Cardiac muscle cell (in vitro differentiated cells and primary cell): ENCODE data around the gene UBR7. TPM values are rescaled to one million over a fixed set of nuclear protein-coding genes. Genes with fewer than 3 reads are reported as not detected.

Experiments
- DNase-seq, 2 donors: peaks; one replicate each; pipeline versions ENCODE4 v3.0.0 to v3.0.0-alpha.2; 2010 to 2017; ENCODE audit warnings: low read depth in 1 of 2, low spot score in 1 of 2
- H3K27ac ChIP-seq: fragments of 200-600 bp; sonication (generic); 2 replicates; pipeline ENCODE4 v1.5.1; 2016
- H3K27me3 ChIP-seq: fragments of 200-600 bp; sonication (generic); 2 replicates; pipeline ENCODE4 v1.6.0; 2016; ENCODE audit warnings: control low read depth
- H3K36me3 ChIP-seq: fragments of 200-600 bp; sonication (generic); 2 replicates; pipeline ENCODE4 v1.5.1; 2016; ENCODE audit warnings: control low read depth
- H3K4me1 ChIP-seq: fragments of 200-600 bp; sonication (generic); 2 replicates; pipeline ENCODE4 v1.8.1; 2017; ENCODE audit warnings: low read depth, mild to moderate bottlenecking, mixed run types
- H3K4me3 ChIP-seq: fragments of 200-600 bp; sonication (generic); 2 replicates; pipeline ENCODE4 v1.5.1; 2016; ENCODE audit warnings: mild to moderate bottlenecking
- H3K9me3 ChIP-seq: fragments of 200-600 bp; sonication (generic); 2 replicates; pipeline ENCODE4 v1.5.1; 2017; ENCODE audit warnings: low read depth, mild to moderate bottlenecking, control low read depth
- polyA plus RNA-seq: library from polyadenylated mRNA; unstranded; fragments of >200 nt; fragmentation: Nextera tagmentation; extraction: Ambion mirVana; gene quantifications from 2 replicates; pipeline ENCODE4 v1.2.1, GENCODE V29; 2016
- total RNA-seq: library from RNA; depleted of rRNA; stranded (reverse); fragments of >200 nt; gene quantifications from 2 replicates; pipeline ENCODE4 v1.2.3, GENCODE V29; 2016
- TF ChIP-seq, protein P1 (sequence below): IDR thresholded peaks from 2 replicates; pipeline ENCODE4 v1.5.1; 2012; ENCODE audit warnings: low read depth, mild to moderate bottlenecking, low read length

The UBR7 gene
- total and polyA plus RNA-seq, 2 experiments from 2014 or later, result 24.6 to 29.1 TPM

DNA sequence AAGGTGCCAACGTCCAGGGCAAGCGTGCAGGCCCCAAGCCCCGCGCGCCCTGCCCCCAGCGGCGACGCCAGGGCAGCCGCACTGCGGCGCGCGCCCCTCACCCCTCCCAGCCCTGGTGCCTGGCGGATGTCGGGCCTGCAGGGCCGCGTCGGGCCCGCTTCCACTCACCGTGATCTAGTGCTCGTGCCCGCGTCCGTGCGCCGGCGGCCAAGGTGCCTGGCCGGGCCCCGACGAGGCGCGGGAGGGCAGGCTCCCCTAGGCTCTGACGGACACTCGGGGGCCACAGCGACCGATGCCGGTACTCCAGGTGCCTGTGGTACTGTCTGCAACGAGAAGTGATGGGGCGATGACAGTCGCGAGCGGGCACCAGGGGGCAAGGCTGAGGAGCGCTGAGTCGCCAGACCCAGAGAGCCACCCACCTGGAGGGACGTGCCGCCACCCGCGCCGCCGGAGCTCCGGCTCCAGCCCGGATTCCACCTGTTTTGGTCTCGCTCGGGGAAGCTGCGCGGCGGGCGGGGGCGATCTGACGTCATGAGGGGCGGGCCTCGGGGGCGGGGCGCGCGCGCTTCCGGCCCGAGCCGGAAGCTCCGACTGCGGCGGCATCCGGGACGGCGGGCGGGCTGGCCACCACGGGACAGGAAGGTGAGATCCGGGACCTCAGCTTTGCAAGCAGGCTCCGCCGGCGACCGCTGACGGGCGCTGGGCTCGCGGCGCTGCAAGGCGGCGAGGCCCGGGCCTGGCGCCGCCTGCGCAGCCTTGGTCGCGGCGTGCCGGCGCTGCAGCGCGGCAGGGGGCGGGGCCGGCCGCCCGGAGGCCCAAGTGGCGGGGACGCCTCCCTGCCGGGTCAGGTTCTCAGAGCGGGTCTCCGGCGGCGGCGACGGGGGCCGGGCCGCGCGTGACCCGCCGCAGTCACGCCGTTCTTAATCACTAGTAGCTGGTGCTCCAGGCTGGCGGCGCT is 22.4 kb upstream of the UBR7 start, which contains the start of the genes LYSET and MOAP1:
LYSET (plus strand) TSS at position 927 of the 958 bp plus-strand sequence. CDS start 89 bp downstream, outside the sequence.
MOAP1 (minus strand) TSS at position 507 of the 958 bp plus-strand sequence. CDS start 655 bp downstream, outside the sequence.
- TF ChIP-seq, protein P1, sequence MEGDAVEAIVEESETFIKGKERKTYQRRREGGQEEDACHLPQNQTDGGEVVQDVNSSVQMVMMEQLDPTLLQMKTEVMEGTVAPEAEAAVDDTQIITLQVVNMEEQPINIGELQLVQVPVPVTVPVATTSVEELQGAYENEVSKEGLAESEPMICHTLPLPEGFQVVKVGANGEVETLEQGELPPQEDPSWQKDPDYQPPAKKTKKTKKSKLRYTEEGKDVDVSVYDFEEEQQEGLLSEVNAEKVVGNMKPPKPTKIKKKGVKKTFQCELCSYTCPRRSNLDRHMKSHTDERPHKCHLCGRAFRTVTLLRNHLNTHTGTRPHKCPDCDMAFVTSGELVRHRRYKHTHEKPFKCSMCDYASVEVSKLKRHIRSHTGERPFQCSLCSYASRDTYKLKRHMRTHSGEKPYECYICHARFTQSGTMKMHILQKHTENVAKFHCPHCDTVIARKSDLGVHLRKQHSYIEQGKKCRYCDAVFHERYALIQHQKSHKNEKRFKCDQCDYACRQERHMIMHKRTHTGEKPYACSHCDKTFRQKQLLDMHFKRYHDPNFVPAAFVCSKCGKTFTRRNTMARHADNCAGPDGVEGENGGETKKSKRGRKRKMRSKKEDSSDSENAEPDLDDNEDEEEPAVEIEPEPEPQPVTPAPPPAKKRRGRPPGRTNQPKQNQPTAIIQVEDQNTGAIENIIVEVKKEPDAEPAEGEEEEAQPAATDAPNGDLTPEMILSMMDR, result peak; percentile 9
- Histone ChIP-seq H3K4me3 (peak within 1 kb of the TSS; percentile 51), H3K27me3 (no peaks in the 10 kb centered on the region), H3K36me3 (peaks cover 3% of the 10 kb centered on the region), H3K9me3 (no peaks in the 10 kb centered on the region), H3K27ac (peak within 1 kb of the TSS; percentile 94), H3K4me1 (peaks cover 10% of the 10 kb centered on the region)
- peak; percentile 88 to 92 for DNase-seq

DNA sequence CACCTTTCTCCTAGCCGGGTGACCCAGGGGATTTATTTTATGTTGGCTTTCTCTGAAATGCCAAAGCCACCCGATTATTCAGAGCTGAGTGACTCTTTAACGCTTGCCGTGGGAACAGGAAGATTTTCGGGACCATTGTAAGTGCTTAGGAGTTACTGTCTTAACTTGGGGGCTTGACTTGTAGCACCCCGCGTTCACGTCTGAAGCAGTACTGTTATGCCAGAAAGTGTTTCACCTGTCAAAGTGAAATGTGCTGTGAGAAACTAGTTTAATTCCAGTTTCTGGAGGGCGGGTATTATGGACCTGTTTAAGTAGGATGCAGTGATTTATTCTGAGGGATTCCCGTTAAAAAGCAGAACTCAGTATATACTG is 21.7 kb upstream of the UBR7 start:
- H3K27ac ChIP-seq, result peak overlapping the region; percentile 94
- peak overlapping the region; percentile 51 for H3K4me3 ChIP-seq
- DNase-seq, result no peak
- peaks cover 3% of the 10 kb centered on the region for H3K36me3 ChIP-seq
- peaks cover 10% of the 10 kb centered on the region for H3K4me1 ChIP-seq
- H3K9me3 ChIP-seq, result no peaks in the 10 kb centered on the region
- H3K27me3 ChIP-seq, result no peaks in the 10 kb centered on the region
- TF ChIP-seq, protein P1, result no peak

DNA sequence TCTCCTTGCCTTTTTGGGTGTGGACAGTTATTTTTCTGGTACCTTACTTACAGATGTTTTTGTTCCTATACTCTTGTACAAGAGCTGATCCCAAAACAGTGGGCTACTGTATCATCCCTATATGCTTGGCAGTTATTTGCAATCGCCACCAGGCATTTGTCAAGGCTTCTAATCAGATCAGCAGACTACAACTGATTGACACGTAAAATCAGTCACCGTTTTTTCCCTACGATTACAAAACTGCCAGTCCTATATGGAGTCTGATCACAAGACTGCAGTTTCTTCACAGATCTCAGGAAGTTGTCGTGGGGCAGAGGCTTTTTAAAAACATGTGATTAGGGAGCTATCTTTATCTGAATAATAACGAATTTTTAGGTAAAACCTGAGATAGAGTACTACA is 20.6 kb upstream of the UBR7 start:
- Histone ChIP-seq H3K36me3 (peaks cover 3% of the 10 kb centered on the region), H3K4me1 (peaks cover 10% of the 10 kb centered on the region), H3K27me3 (no peaks in the 10 kb centered on the region), H3K4me3 (no peak overlapping the region), H3K9me3 (no peaks in the 10 kb centered on the region), H3K27ac (peak overlapping the region; percentile 94)
- no peak for DNase-seq
- TF ChIP-seq, protein P1, result no peak

DNA sequence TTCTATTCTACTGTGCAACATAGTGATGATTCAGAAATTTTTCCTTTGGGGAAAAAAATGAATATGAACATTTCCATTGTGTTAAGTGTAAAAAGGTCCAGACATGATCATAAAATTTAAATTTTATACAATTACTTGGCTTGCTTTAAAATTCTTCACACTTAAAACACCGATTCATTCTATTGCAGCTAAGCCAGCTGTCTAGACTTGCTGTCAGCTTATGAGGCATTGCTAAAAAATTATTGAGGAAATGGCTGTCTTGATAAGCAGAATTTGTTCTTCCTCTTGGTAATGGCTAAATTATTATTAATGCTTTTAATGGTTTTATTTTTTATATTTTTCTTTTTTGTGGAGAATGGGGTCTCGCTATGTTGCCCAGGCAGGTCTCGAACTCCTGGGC is 20.1 kb upstream of the UBR7 start:
- TF ChIP-seq, protein P1, result no peak
- Histone ChIP-seq H3K4me1 (peaks cover 10% of the 10 kb centered on the region), H3K36me3 (peaks cover 3% of the 10 kb centered on the region), H3K27me3 (no peaks in the 10 kb centered on the region), H3K27ac (no peak overlapping the region), H3K9me3 (no peaks in the 10 kb centered on the region), H3K4me3 (no peak overlapping the region)
- DNase-seq, result no peak

DNA sequence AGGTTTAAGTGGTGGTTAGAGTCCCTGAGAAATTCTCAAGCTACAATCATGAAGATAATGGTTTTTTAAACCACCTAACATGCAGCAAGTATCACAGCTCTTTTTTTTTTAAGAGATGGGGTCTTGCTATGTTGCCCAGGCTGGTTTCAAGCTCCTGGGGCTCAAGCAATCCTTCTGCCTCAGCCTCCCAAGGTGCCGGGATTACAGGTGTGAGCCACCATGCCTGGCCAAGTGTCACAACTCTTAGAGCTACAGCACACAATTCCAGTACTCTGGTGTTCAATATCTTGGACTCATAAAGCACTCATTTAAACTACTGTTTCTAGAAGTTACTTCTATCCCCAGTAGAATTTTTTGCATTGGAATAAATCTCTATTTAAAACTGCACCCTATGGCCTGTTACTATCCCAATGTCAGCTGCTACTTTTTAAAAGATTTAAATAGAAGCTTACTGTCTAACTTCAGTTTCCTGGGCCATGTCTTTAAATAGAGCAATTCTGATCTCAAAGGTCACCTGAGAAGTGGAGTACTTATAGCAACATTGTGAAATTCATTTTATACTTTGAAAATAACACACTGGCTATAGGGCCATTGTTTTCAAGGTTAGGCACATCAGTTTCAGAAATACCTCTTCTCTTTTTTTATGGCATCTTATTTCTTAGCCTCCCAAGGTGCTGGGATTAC is 11.6 kb upstream of the UBR7 start:
- DNase-seq, result no peak
- no peak overlapping the region for H3K4me3 ChIP-seq
- TF ChIP-seq, protein P1, result no peak
- H3K36me3 ChIP-seq, result no peaks in the 10 kb centered on the region
- no peaks in the 10 kb centered on the region for H3K4me1 ChIP-seq
- no peaks in the 10 kb centered on the region for H3K9me3 ChIP-seq
- H3K27ac ChIP-seq, result peak overlapping the region; percentile 12
- no peaks in the 10 kb centered on the region for H3K27me3 ChIP-seq
